Measurements from ENCODE around the gene PSORS1C2. TPM values are rescaled to one million over a fixed set of nuclear protein-coding genes. Genes with fewer than 3 reads are reported as not detected.
"Not testable (repeated sequence)": the region's sequence is repeated elsewhere in the genome, so short reads cannot be mapped to it uniquely, and the experiment has no call there.

The PSORS1C2 gene
- total RNA-seq (not detected in 2 replicates), polyA plus RNA-seq (not detected in 2 replicates)

- no peak within 1 kb of the TSS for H3K4me3 ChIP-seq
- H3K4me1 ChIP-seq (ENCODE audit: insufficient read depth) = peaks cover 4% of the 10 kb centered on the region
- no peak within 1 kb of the TSS for H3K4me2 ChIP-seq
- H3K9me2 ChIP-seq (replicated peaks; ENCODE audit: insufficient read depth) = no peaks in the 10 kb centered on the region
- H4K20me1 ChIP-seq (ENCODE audit: insufficient read depth, poor library complexity, severe bottlenecking) = no peaks in the 10 kb centered on the region
- no peaks in the 10 kb centered on the region for H3K36me3 ChIP-seq (replicated peaks; ENCODE audit: insufficient read depth, low read depth)
- TF ChIP-seq, protein P1, sequence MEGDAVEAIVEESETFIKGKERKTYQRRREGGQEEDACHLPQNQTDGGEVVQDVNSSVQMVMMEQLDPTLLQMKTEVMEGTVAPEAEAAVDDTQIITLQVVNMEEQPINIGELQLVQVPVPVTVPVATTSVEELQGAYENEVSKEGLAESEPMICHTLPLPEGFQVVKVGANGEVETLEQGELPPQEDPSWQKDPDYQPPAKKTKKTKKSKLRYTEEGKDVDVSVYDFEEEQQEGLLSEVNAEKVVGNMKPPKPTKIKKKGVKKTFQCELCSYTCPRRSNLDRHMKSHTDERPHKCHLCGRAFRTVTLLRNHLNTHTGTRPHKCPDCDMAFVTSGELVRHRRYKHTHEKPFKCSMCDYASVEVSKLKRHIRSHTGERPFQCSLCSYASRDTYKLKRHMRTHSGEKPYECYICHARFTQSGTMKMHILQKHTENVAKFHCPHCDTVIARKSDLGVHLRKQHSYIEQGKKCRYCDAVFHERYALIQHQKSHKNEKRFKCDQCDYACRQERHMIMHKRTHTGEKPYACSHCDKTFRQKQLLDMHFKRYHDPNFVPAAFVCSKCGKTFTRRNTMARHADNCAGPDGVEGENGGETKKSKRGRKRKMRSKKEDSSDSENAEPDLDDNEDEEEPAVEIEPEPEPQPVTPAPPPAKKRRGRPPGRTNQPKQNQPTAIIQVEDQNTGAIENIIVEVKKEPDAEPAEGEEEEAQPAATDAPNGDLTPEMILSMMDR (IDR thresholded peaks at IDR 0.05; ENCODE audit: poor library complexity) = no peak
- no peak for TF ChIP-seq EZH2phosphoT487 (IDR thresholded peaks at IDR 0.05; ENCODE audit: low read depth, severe bottlenecking, unreplicated experiment)
- no peak for TF ChIP-seq EZH2 (IDR thresholded peaks at IDR 0.05; ENCODE audit: borderline replicate concordance)
- H3K79me2 ChIP-seq = no peaks in the 10 kb centered on the region
- H3K27ac ChIP-seq = no peak within 1 kb of the TSS
- WGBS (ENCODE audit: low lambda C conversion rate, missing lambda C conversion rate) = 97% methylated on average over 4 of the region's 4 CpGs
- H3K27me3 ChIP-seq = no peaks in the 10 kb centered on the region
- H2AFZ ChIP-seq = no peak within 1 kb of the TSS
- H3K9me3 ChIP-seq (ENCODE audit: low read depth) = no peaks in the 10 kb centered on the region
- no peak for DNase-seq (ENCODE audit: low spot score)
Observed at GRCh38 chr6:31138982-31139381, at the start of gene PSORS1C2. Gene PSORS1C2, minus strand, starts transcription at chr6:31139066. Its CDS starts 40 bp downstream, at chr6:31139026.

- Histone ChIP-seq H3K79me2 (no peaks in the 10 kb centered on the region), H3K4me1 (ENCODE audit: insufficient read depth) (no peaks in the 10 kb centered on the region), H3K36me3 (replicated peaks; ENCODE audit: insufficient read depth, low read depth) (no peaks in the 10 kb centered on the region), H3K27me3 (no peaks in the 10 kb centered on the region), H3K27ac (peak overlapping the region; percentile 33), H3K9me3 (ENCODE audit: low read depth) (no peaks in the 10 kb centered on the region), H2AFZ (no peak overlapping the region), H3K9me2 (replicated peaks; ENCODE audit: insufficient read depth) (no peaks in the 10 kb centered on the region), H4K20me1 (ENCODE audit: insufficient read depth, poor library complexity, severe bottlenecking) (no peaks in the 10 kb centered on the region), H3K4me2 (no peak overlapping the region), H3K4me3 (no peak overlapping the region)
- 67% methylated on average over 5 of the region's 5 CpGs for WGBS (ENCODE audit: low lambda C conversion rate, missing lambda C conversion rate)
- DNase-seq (ENCODE audit: low spot score) = no peak
- TF ChIP-seq, protein P1 (IDR thresholded peaks at IDR 0.05; ENCODE audit: poor library complexity) = no peak
- TF ChIP-seq EZH2phosphoT487 (IDR thresholded peaks at IDR 0.05; ENCODE audit: low read depth, severe bottlenecking, unreplicated experiment) = no peak
- no peak for TF ChIP-seq EZH2 (IDR thresholded peaks at IDR 0.05; ENCODE audit: borderline replicate concordance)
Observed at GRCh38 chr6:31187780-31188194, 48.9 kb upstream of the PSORS1C2 start.

DNA sequence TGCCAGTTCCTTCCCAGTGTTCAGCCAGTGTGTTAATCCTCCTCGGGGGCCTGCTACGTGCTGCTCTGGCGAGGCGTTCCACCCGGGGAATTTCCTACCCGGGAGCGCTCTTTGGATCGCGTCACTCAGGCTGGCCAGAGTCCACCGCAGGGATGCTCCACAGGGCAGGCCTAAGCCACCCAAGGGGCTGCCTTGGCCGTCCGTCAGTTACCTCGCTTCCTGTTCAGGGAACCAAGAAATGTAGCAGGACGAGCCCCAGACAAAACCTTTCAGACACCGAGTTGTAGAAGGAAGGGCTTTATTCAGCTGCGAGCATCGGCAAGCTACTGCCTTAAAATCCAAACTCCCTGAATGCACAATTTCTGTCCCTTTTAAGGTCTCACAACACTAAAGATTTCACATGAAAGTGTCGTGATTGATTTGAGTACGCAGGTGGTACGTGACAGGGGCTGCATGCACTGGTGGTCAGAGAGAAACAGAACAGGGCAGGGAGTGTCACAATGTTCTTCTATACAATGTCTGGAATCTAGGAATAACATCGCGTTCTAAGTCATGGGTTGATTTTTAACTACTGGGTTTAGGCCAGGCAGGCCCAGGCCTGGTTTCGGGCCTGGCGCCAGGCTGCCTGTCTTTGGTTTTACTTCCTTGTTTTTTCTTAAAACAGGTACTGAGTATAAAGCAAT lies 47.3 kb upstream of the PSORS1C2 start:
- Histone ChIP-seq H3K4me1 (ENCODE audit: insufficient read depth) (no peaks in the 10 kb centered on the region), H3K9me2 (replicated peaks; ENCODE audit: insufficient read depth) (no peaks in the 10 kb centered on the region), H4K20me1 (ENCODE audit: insufficient read depth, poor library complexity, severe bottlenecking) (no peaks in the 10 kb centered on the region), H3K9me3 (ENCODE audit: low read depth) (no peaks in the 10 kb centered on the region), H3K36me3 (replicated peaks; ENCODE audit: insufficient read depth, low read depth) (no peaks in the 10 kb centered on the region), H3K27ac (no peak overlapping the region), H3K4me3 (no peak overlapping the region), H3K4me2 (no peak overlapping the region), H3K27me3 (no peaks in the 10 kb centered on the region), H3K79me2 (no peaks in the 10 kb centered on the region), H2AFZ (no peak overlapping the region)
- WGBS (ENCODE audit: low lambda C conversion rate, missing lambda C conversion rate) = 93% methylated on average over 24 of the region's 24 CpGs
- DNase-seq (ENCODE audit: low spot score) = no peak
- TF ChIP-seq, protein P1 (IDR thresholded peaks at IDR 0.05; ENCODE audit: poor library complexity) = no peak
- TF ChIP-seq EZH2phosphoT487 (IDR thresholded peaks at IDR 0.05; ENCODE audit: low read depth, severe bottlenecking, unreplicated experiment) (no peak), EZH2 (IDR thresholded peaks at IDR 0.05; ENCODE audit: borderline replicate concordance) (no peak)

DNA sequence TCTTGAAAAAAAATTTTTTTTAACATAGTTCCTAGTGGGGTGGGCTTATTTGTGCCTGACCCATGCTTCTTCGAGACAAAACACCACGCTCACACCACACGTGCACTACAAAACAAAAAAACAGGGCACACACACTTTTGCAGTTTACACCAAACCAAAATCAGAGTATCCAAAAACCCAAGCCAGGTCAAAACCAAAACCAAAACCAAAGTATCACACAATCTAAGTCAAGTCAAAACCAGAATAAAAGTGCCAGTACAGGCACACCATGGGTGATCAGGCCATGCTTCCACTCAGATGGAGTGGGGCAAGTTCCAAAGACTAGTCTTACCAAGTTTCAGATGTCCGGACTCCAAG lies 46.8 kb upstream of the PSORS1C2 start:
- not testable (repeated sequence) for H3K79me2 ChIP-seq; H3K36me3 ChIP-seq (replicated peaks; ENCODE audit: insufficient read depth, low read depth); H3K4me1 ChIP-seq (ENCODE audit: insufficient read depth); H4K20me1 ChIP-seq (ENCODE audit: insufficient read depth, poor library complexity, severe bottlenecking); H3K4me3 ChIP-seq; H3K9me3 ChIP-seq (ENCODE audit: low read depth); H3K27ac ChIP-seq; H2AFZ ChIP-seq; H3K9me2 ChIP-seq (replicated peaks; ENCODE audit: insufficient read depth); H3K27me3 ChIP-seq; H3K4me2 ChIP-seq; DNase-seq (ENCODE audit: low spot score)
- 93% methylated on average over 4 of the region's 4 CpGs for WGBS (ENCODE audit: low lambda C conversion rate, missing lambda C conversion rate)

- not testable (repeated sequence) for H3K27me3 ChIP-seq; H3K9me3 ChIP-seq (ENCODE audit: low read depth); H3K4me2 ChIP-seq; H3K9me2 ChIP-seq (replicated peaks; ENCODE audit: insufficient read depth); H4K20me1 ChIP-seq (ENCODE audit: insufficient read depth, poor library complexity, severe bottlenecking); H3K79me2 ChIP-seq; H3K27ac ChIP-seq; H3K4me1 ChIP-seq (ENCODE audit: insufficient read depth); DNase-seq (ENCODE audit: low spot score); H3K36me3 ChIP-seq (replicated peaks; ENCODE audit: insufficient read depth, low read depth); H3K4me3 ChIP-seq; H2AFZ ChIP-seq
- 68% methylated on average over 6 of the region's 6 CpGs for WGBS (ENCODE audit: low lambda C conversion rate, missing lambda C conversion rate)
Observed at GRCh38 chr6:31183859-31184258, 45.0 kb upstream of the PSORS1C2 start.

- 57% methylated on average over 2 of the region's 2 CpGs for WGBS (ENCODE audit: low lambda C conversion rate, missing lambda C conversion rate)
- H2AFZ ChIP-seq; H3K27ac ChIP-seq; H3K27me3 ChIP-seq; H3K4me1 ChIP-seq (ENCODE audit: insufficient read depth); H3K9me3 ChIP-seq (ENCODE audit: low read depth); H3K79me2 ChIP-seq; H3K4me2 ChIP-seq; H3K36me3 ChIP-seq (replicated peaks; ENCODE audit: insufficient read depth, low read depth); H3K9me2 ChIP-seq (replicated peaks; ENCODE audit: insufficient read depth); H3K4me3 ChIP-seq; DNase-seq (ENCODE audit: low spot score); H4K20me1 ChIP-seq (ENCODE audit: insufficient read depth, poor library complexity, severe bottlenecking): not testable (repeated sequence)
Observed at GRCh38 chr6:31183287-31183686, 44.4 kb upstream of the PSORS1C2 start.

Data from hepatocyte (in vitro differentiated cells).